ENCODE results near the gene SLC2A4RG.
"Not testable (repeated sequence)": the region's sequence is repeated elsewhere in the genome, so short reads cannot be mapped to it uniquely, and the experiment has no call there.

Gene SLC2A4RG

DNA sequence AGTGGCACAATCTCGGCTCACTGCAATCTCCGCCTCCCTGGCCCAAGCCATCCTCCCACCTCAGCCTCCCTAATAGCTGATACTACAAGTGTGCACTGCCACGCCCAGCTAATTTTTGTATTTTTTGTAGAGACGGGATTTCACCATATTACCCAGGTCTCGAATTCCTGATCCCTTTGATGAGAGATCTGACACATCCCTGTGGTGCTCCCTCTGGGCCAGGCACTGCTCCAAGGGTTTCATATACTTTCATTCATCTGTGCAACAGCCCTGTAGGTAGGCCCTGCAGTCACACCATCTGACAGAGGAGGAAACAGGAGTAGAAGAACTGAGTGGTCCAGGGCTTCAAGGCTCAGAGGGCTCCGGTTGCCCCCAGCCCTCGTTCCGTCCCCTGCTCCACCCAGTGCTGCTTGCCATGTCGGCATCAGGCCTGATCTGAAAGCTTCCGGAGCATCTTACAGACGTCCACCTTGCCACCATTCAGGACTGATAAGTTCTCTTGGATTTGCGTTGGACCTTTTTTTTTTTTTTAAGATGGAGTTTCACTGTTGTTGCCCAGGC lies 28.4 kb upstream of the SLC2A4RG start:
- FAIRE-seq (no peak), DNase-seq (ENCODE audit: insufficient read length, low spot score) (no peak)
- TF ChIP-seq, protein P1, sequence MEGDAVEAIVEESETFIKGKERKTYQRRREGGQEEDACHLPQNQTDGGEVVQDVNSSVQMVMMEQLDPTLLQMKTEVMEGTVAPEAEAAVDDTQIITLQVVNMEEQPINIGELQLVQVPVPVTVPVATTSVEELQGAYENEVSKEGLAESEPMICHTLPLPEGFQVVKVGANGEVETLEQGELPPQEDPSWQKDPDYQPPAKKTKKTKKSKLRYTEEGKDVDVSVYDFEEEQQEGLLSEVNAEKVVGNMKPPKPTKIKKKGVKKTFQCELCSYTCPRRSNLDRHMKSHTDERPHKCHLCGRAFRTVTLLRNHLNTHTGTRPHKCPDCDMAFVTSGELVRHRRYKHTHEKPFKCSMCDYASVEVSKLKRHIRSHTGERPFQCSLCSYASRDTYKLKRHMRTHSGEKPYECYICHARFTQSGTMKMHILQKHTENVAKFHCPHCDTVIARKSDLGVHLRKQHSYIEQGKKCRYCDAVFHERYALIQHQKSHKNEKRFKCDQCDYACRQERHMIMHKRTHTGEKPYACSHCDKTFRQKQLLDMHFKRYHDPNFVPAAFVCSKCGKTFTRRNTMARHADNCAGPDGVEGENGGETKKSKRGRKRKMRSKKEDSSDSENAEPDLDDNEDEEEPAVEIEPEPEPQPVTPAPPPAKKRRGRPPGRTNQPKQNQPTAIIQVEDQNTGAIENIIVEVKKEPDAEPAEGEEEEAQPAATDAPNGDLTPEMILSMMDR (IDR thresholded peaks at IDR 0.05; ENCODE audit: insufficient read depth, missing control alignments): no peak

DNA sequence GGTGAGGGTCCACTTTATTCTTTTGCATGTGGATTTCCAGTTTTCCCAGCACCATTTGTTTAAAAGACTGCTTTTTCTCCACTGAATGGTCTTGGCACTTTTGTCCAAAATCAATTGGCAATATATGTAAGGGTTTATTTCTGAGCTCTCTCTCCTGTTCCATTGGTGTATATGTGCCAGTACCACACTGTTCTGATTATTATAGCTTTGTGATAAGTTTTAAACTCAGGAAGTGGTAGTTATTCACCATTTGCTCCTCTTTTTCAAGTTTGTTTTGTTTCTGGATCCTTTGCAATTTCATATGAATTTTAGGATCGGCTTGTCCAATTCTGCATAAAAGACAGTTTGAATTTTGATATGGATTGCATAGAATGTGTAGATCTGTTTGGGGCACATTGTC lies 27.4 kb upstream of the SLC2A4RG start:
- TF ChIP-seq, protein P1 (IDR thresholded peaks at IDR 0.05; ENCODE audit: insufficient read depth, missing control alignments): no peak
- DNase-seq (ENCODE audit: insufficient read length, low spot score) (no peak), FAIRE-seq (no peak)

DNA sequence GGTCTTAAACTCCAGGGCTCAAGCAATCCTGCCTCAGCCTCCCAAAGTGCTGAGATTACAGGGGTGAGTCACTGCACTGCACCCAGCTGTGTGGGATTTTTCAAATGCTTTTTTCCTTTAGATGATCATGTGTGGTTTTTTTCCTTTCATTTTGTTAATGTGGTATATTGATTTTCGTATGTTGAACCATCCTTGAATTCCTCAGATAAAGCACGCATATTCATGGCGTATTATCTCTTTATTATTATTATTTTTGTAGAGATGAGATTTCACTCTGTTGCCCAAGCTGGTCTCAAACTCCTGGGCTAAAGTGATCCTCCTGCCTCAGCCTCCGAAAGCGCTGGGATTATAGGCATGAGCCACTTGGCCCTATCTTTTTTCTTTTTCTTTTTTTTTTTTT lies 24.7 kb upstream of the SLC2A4RG start:
- DNase-seq (ENCODE audit: insufficient read length, low spot score): no peak
- FAIRE-seq: no peak
- TF ChIP-seq, protein P1 (IDR thresholded peaks at IDR 0.05; ENCODE audit: insufficient read depth, missing control alignments): no peak

DNA sequence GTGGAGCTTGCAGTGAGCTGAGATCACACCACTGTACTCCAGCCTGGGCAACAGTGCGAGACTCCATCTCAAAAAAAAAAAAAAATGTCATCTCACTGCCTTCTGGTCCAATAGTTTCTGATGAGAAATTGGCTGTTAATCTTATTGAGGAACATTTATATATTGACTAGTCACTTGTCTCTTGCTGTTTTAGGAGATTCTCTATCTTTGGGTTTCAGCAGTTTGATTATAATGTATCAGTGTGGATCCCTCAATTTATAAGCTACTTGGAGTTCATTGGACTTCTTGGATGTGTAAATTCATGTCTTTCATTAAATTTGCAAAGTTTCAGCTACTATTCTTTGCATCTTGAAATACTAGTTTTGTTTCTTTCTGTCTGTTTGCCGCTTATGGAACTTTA lies 20.6 kb upstream of the SLC2A4RG start:
- no peak for DNase-seq (ENCODE audit: insufficient read length, low spot score)
- FAIRE-seq: no peak
- TF ChIP-seq, protein P1 (IDR thresholded peaks at IDR 0.05; ENCODE audit: insufficient read depth, missing control alignments): no peak

DNA sequence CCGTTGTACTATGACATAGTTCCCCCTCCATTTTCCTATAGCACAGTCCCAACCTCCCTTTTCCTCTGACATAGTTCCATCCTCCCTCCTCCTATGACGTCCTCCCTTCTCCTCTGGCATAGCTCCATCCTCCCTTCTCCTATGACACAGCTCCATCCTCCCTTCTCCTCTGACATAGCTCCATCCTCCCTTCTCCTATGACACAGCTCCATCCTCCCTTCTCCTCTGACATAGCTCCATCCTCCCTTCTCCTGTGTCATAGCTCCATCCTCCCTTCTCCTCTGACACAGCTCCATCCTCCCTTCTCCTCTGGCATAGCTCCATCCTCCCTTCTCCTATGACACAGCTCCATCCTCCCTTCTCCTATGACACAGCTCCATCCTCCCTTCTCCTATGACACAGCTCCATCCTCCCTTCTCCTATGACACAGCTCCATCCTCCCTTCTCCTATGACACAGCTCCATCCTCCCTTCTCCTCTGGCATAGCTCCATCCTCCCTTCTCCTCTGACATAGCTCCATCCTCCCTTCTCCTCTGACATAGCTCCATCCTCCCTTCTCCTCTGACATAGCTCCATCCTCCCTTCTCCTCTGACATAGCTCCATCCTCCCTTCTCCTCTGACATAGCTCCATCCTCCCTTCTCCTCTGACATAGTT lies 16.5 kb upstream of the SLC2A4RG start:
- not testable (repeated sequence) for DNase-seq (ENCODE audit: insufficient read length, low spot score); FAIRE-seq

DNA sequence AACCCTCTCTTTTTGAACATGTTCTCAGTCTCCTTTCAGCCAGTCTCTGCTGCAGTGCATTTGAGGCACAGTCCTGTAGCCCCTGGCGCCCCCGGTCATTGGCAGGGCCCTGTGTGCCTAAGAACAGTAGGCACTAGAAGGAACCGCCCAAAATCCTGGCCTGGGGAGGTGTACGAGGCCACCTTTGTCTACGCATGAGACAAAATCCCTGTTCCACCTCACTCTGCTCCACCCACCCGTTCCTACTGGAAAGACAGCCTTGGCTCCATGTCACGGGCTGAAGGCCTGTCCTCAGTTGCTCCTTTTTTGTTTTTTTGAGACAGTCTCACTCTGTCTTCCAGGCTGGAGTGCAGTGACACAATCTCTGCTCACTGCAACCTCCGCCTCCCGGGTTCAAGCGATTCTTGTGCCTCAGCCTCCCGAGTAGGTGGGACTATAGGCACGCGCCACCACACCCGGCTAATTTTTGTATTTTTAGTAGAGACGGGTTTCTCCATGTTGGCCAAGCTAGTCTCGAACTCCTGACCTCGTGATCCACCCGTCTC lies 9.3 kb upstream of the SLC2A4RG start:
- DNase-seq (ENCODE audit: insufficient read length, low spot score); FAIRE-seq: not testable (repeated sequence)

DNA sequence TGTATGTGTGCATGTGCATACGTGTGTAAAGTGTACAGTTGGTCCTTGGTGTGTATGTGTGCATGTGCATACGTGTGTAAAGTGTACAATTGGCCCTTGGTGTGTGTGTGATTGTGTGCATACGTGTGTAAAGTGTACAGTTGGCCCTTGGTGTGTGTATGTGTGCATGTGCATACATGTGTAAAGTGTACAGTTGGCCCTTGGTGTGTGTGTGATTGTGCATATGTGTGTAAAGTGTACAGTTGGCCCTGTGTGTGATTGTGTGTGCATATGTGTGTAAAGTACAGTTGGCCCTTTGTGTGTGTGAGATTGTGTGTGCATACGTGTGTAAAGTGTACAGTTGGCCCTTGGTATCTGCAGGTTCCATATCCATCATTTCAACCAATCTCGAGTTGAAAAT lies 8.2 kb upstream of the SLC2A4RG start:
- no peak for FAIRE-seq
- no peak for DNase-seq (ENCODE audit: insufficient read length, low spot score)
- TF ChIP-seq, protein P1 (IDR thresholded peaks at IDR 0.05; ENCODE audit: insufficient read depth, missing control alignments): no peak
